ENCODE results near the gene LIPT1. TPM values are rescaled to one million over a fixed set of nuclear protein-coding genes. Genes with fewer than 3 reads are reported as not detected.

LIPT1 gene
- total RNA-seq, 4 donors from 2014 or later, result 6.8 to 140 (median 11.0) TPM

DNA sequence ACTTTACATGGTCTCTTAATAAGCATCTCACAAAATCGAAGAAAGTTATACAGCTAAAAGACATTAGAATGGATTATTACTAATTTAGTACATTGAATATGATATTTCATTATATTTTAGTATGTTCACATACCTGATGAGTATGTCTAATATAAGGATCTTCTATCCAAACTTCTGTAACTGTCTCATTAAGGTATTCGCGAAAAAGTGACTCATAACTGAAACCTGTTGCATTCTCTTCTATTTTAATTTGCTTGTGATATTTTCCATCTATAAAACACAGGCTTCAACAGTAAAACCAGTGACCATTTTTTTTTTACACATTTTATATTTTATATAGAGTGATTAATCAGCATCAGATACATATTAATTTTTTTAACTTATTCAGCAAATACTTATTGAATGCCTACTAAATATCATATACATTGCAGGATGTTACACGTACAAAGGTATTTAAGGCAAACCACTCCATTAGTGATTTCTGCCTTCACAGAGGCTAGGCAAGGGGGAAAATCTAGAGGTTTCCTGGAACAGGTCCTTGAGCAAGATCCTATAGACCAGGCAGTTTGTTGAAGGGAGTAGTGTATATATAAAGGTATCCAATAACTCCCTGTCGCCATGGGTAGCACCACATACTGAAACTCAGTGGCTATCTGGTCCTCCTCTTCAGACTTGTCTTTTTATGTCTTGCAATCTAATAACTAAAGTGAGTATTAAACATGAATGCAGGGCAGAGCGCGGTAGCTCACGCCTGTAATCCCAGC is 16.8 kb downstream of the LIPT1 start:
- no peaks in the 10 kb centered on the region for H3K9me3 ChIP-seq
- TF ChIP-seq, protein P1, sequence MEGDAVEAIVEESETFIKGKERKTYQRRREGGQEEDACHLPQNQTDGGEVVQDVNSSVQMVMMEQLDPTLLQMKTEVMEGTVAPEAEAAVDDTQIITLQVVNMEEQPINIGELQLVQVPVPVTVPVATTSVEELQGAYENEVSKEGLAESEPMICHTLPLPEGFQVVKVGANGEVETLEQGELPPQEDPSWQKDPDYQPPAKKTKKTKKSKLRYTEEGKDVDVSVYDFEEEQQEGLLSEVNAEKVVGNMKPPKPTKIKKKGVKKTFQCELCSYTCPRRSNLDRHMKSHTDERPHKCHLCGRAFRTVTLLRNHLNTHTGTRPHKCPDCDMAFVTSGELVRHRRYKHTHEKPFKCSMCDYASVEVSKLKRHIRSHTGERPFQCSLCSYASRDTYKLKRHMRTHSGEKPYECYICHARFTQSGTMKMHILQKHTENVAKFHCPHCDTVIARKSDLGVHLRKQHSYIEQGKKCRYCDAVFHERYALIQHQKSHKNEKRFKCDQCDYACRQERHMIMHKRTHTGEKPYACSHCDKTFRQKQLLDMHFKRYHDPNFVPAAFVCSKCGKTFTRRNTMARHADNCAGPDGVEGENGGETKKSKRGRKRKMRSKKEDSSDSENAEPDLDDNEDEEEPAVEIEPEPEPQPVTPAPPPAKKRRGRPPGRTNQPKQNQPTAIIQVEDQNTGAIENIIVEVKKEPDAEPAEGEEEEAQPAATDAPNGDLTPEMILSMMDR (IDR thresholded peaks at IDR 0.05), result no peak
- no peak for TF ChIP-seq POLR2A (IDR thresholded peaks at IDR 0.05)
- intact Hi-C loops (cut with DNase I; ENCODE audit: low total_unique reads), result no loop called here
- peaks cover 0 to 2% of the 10 kb centered on the region in 2 donors for H3K36me3 ChIP-seq
- no peaks in the 10 kb centered on the region for H3K27me3 ChIP-seq
- DNase-seq, result no peak
- no peaks in the 10 kb centered on the region for H3K4me1 ChIP-seq
- H3K4me3 ChIP-seq, result no peak overlapping the region
- H3K27ac ChIP-seq, result no peak overlapping the region

DNA sequence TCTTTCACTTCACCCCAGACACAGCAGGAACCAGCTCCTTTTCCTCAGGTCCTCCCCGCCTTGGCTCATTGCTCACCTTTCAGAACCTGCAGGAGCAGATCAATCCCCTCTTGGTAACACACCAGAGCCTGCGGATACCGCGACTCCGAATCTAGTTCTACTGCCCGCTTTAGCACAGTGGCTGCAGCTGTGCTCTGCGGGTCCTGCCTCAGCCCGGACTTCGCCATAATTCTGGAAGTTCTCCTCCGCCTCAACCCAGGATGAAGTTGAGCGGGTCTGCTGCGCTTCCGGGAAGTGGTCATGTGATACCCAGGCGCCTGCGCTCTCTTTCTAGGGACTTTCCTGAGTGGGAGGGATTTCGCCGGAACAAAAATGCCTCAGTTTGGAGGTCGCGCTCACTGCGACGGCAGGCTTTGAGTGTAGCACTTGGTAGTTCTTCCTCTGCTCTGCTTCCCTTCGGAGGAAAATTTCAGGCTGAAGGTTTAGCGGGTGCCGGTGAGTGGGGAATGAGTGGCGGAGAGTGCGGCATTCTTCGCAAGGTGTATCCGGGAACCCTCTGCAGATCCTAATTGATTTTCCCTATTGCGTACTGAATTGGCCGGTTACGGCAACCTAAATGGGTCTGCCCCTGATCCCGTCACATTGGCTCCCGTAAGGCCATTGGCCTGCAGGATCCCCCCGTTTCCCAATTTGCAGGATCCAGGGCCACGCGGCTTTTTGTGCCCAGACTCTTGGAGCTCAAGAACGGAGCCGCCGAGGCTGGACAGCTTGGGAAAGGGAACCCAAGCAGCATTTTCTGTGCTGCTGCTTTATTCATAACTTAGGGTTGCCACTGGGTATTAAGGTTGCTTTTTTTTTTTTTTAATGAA is 26.2 kb downstream of the LIPT1 start, which contains the start of the genes MITD1 and MRPL30:
Gene MITD1 (minus strand): TSS at position 304 of the 869 bp plus-strand sequence. CDS start 77 bp downstream, at position 227.
Gene MRPL30 (plus strand): TSS at position 430 of the 869 bp plus-strand sequence. CDS start 5,020 bp downstream, outside the sequence.
- Histone ChIP-seq H3K4me1 (peaks cover 5 to 13% of the 10 kb centered on the region in 2 donors), H3K27me3 (no peaks in the 10 kb centered on the region), H3K27ac (peak within 1 kb of the TSS; percentile 63 to 79), H3K36me3 (no peaks in the 10 kb centered on the region), H3K9me3 (no peaks in the 10 kb centered on the region), H3K4me3 (peak within 1 kb of the TSS; percentile 74 to 90)
- TF ChIP-seq, protein P1 (IDR thresholded peaks at IDR 0.05), result no peak
- TF ChIP-seq POLR2A (IDR thresholded peaks at IDR 0.05), result peak; percentile 42 to 66
- peak; percentile 91 to 93 for DNase-seq
- intact Hi-C loops (cut with DNase I; ENCODE audit: low total_unique reads), result loop anchor here (10.0 kb wide), 1 partner anchor 154 kb away; the partner anchor contains the start of genes EIF5B and TXNDC9

DNA sequence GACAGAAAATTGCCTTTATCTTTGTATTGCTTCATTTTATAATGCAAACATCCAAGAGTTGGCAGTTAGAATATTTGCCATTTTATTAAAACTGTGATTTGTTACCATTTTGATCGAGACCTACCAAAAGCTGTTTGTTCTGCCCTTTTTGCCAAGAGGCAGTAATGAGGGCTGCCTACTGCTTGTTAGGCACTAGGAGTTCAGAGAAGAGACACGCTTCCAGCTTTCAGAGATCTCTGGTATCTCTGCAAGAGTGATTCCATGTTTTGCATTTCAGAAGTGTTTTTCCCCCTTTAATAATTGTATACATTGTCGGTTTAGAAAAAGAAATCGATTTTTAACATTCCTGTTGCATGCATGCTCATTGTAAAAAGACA is 26.8 kb downstream of the LIPT1 start:
- intact Hi-C loops (cut with DNase I; ENCODE audit: low total_unique reads), result loop anchor here (10.0 kb wide), 1 partner anchor 153 kb away; the partner anchor contains the start of genes EIF5B and TXNDC9
- H3K36me3 ChIP-seq, result no peaks in the 10 kb centered on the region
- peak overlapping the region; percentile 63 to 79 for H3K27ac ChIP-seq
- H3K27me3 ChIP-seq, result no peaks in the 10 kb centered on the region
- H3K9me3 ChIP-seq, result no peaks in the 10 kb centered on the region
- peak overlapping the region; percentile 74 to 90 for H3K4me3 ChIP-seq
- no peak for DNase-seq
- no peak for TF ChIP-seq POLR2A (IDR thresholded peaks at IDR 0.05)
- TF ChIP-seq, protein P1 (IDR thresholded peaks at IDR 0.05), result no peak
- peaks cover 5 to 13% of the 10 kb centered on the region in 2 donors for H3K4me1 ChIP-seq

DNA sequence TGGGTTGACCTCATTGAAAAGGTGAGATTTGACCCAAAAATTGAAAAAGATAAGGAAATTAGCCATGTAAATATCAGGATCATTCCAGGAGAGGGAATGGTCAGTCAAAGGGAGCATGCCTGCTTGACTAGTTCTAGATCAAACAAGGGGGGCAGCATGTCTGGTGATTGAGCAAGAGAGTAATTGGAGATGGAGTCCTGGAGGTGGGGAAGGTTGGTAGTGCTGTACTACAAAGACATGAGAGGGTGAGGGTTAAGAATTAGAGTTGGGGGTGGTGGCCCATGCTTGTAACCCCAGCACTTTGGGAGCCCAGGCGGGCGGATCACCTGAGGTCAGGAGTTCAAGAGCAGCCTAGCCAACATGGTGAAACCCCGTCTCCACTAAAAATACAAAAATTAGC is 28.3 kb downstream of the LIPT1 start:
- Histone ChIP-seq H3K9me3 (no peaks in the 10 kb centered on the region), H3K36me3 (peaks cover 0 to 2% of the 10 kb centered on the region in 2 donors), H3K4me3 (no peak overlapping the region), H3K4me1 (peaks cover 5 to 13% of the 10 kb centered on the region in 2 donors), H3K27ac (no peak overlapping the region), H3K27me3 (no peaks in the 10 kb centered on the region)
- intact Hi-C loops (cut with DNase I; ENCODE audit: low total_unique reads), result loop anchor here (10.0 kb wide), 1 partner anchor 152 kb away; the partner anchor contains the start of genes EIF5B and TXNDC9
- TF ChIP-seq, protein P1 (IDR thresholded peaks at IDR 0.05), result no peak
- no peak for TF ChIP-seq POLR2A (IDR thresholded peaks at IDR 0.05)
- DNase-seq, result no peak
